ENCODE measurements around the gene SERPINA12. TPM values are rescaled to one million over a fixed set of nuclear protein-coding genes. Genes with fewer than 3 reads are reported as not detected.
A peak's percentile ranks its signal among the peaks of the same experiment; 100 is the strongest.

The SERPINA12 gene
- total and polyA plus RNA-seq, 2 of the 13 experiments (the other 11 are each of a cell fraction or from before 2014, with no cell fraction given) = 0.08 TPM; not detected in 1

- 86% methylated on average over 5 of the region's 5 CpGs for WGBS (ENCODE audit: low lambda C conversion rate)
- intact Hi-C loops (cut with micrococcal nuclease; ENCODE audit: unreplicated experiment) (loop anchor here (1.0 kb wide), 3 partner anchors 35 to 53 kb away; partner anchors contain the start of gene SERPINA11), in situ Hi-C loops (cut with HindIII; ENCODE audit: extremely low pct_ligation_motif_present, low pct_unique_long_range_greater_than_20kb) (loop anchor here (5.0 kb wide), 1 partner anchor 50 kb away; no protein-coding TSS in a partner anchor)
- no peak overlapping the region for H2AFZ ChIP-seq (ENCODE audit: low read length)
- H3K79me2 ChIP-seq (ENCODE audit: insufficient read depth, low read length) = peaks cover 24% of the 10 kb centered on the region
- TF ChIP-seq ZNF121 (CRISPR knock-in tag; IDR thresholded peaks at IDR 0.05) (no peak), ZNF484 (CRISPR knock-in tag; IDR thresholded peaks at IDR 0.05; ENCODE audit: borderline replicate concordance, low read depth) (no peak), RAD21 (CRISPR knock-in tag; IDR thresholded peaks at IDR 0.05) (no peak), PRDM15 (CRISPR knock-in tag; IDR thresholded peaks at IDR 0.05) (no peak), HIC2 (CRISPR knock-in tag; IDR thresholded peaks at IDR 0.05; ENCODE audit: low read depth) (no peak)
- CTCF ChIA-PET (ENCODE audit: low intra/inter-chr PET ratio, low total read pairs) = interaction anchor here (0.9 to 3.5 kb wide), 5 partner anchors 15 to 63 kb away, joined by 3 to 82 read pairs (median 7); no protein-coding TSS in a partner anchor
- DNase-seq (ENCODE audit: low spot score) = no peak
- H3K27ac ChIP-seq (ENCODE audit: extremely low read length, insufficient read depth, low read length) = peak overlapping the region; percentile 32
- H4K20me1 ChIP-seq (ENCODE audit: insufficient read depth, low read length) = no peaks in the 10 kb centered on the region
- no peak for ATAC-seq
- H3K4me2 ChIP-seq (ENCODE audit: low read depth, low read length) = peak overlapping the region; percentile 54; the same call in 1 of the 2 replicates
- no peak overlapping the region; the same call in 1 of the 2 replicates for H3K9ac ChIP-seq (ENCODE audit: insufficient read depth, low read depth, low read length)
- no peak for FAIRE-seq
- H3K9me3 ChIP-seq (ENCODE audit: low read length) = no peaks in the 10 kb centered on the region
- peaks cover 4 to 12% of the 10 kb centered on the region in 2 experiments; a peak in 4 of 5 replicates for H3K36me3 ChIP-seq (replicated peaks in 1 of 2; ENCODE audit: control insufficient read depth in 1 of 2, insufficient read depth in 2 of 2, low read length in 2 of 2)
- H3K27me3 ChIP-seq (ENCODE audit: control insufficient read depth in 1 of 2, insufficient read depth in 2 of 2, low read length in 2 of 2) = no peaks in the 10 kb centered on the region
- BruUV-seq (replicated peaks) = no TSS peak
- POLR2A ChIA-PET = interaction anchor here (0.7 to 2.7 kb wide), 11 partner anchors 35 to 110 kb away, joined by 3 to 36 read pairs (median 3); partner anchors contain the start of gene SERPINA11
- H3K4me1 ChIP-seq (ENCODE audit: insufficient read depth, low read length) = peaks cover 92% of the 10 kb centered on the region
- no peak overlapping the region for H3K4me3 ChIP-seq (replicated peaks in 1 of 3; ENCODE audit: insufficient read depth in 1 of 3, low read depth in 2 of 3, low read length in 3 of 3)
Observed at GRCh38 chr14:94486883-94487282, 22.4 kb downstream of the SERPINA12 start.

Data from HepG2 (cell line).